ENCODE data around the gene THAP11. TPM values are rescaled to one million over a fixed set of nuclear protein-coding genes. Genes with fewer than 3 reads are reported as not detected.

Gene THAP11
- total and polyA plus RNA-seq, 4 donors: 22.4 to 39.7 (median 33.1) TPM

DNA sequence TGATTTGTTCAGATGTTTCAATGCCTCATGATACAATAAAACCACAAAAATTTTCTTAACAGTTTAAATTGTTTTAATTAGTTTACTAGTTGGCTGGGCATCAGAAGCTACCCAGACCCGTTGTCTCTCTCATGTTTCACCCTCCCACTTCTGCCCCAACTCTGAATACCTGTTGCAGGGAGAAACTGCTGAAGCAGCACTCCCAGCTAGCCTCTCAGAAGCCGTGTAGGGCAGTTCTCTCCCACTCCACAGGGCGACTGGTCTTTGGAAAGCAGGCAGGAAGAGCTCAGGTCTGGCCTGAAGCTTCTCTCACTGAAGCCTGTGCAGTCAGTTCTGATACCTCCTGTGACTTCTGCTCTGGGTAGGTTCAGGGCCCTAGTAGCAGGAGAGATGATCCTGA, 29.1 kb downstream of the THAP11 start:
- H3K9me3 ChIP-seq (ENCODE audit: control insufficient read depth, insufficient read depth, low read length): no peaks in the 10 kb centered on the region
- 100% methylated on average over 1 of the region's 3 CpGs for WGBS (ENCODE audit: insufficient coverage)
- H3K4me1 ChIP-seq (ENCODE audit: control insufficient read depth, insufficient read depth, low read length): peaks cover 22% of the 10 kb centered on the region
- no peak overlapping the region for H3K27ac ChIP-seq (ENCODE audit: low read depth, low read length)
- H3K36me3 ChIP-seq (ENCODE audit: control insufficient read depth, insufficient read depth, low read length): peaks cover 55% of the 10 kb centered on the region
- no peak for DNase-seq (ENCODE audit: low read depth in 4 of 6, low spot score in 6 of 6)
- no peak overlapping the region for H3K4me3 ChIP-seq (ENCODE audit: low read depth, low read length)
- H3K27me3 ChIP-seq (ENCODE audit: control insufficient read depth, insufficient read depth, low read length): no peaks in the 10 kb centered on the region

DNA sequence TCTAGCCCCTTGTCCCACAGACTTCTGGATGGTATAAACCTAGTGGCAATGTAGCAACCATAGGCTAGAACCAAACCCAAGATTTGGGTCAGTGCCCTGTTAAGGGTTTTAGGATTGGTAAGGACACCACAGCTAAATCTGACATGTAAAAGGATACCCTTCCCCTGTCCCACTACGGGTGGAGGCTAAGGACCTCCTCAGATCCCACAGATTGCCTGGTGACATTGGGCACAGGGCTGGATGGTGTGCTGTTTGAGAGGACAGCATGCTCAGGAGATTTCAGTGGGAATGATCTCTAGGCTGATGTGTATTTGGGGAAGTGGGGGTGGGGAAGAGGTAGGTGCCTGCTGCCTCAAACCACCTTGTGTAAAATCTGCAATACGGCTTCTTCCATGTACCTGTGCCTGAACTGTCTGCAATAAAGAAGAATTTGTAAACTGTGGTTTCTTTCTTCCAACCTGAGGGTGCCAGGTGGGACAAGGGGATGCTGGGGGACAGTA, 30.1 kb downstream of the THAP11 start:
- WGBS (ENCODE audit: insufficient coverage): 83% methylated on average over 1 of the region's 2 CpGs
- Histone ChIP-seq H3K27me3 (ENCODE audit: control insufficient read depth, insufficient read depth, low read length) (no peaks in the 10 kb centered on the region), H3K4me1 (ENCODE audit: control insufficient read depth, insufficient read depth, low read length) (peaks cover 22% of the 10 kb centered on the region), H3K27ac (ENCODE audit: low read depth, low read length) (no peak overlapping the region), H3K4me3 (ENCODE audit: low read depth, low read length) (no peak overlapping the region), H3K9me3 (ENCODE audit: control insufficient read depth, insufficient read depth, low read length) (no peaks in the 10 kb centered on the region), H3K36me3 (ENCODE audit: control insufficient read depth, insufficient read depth, low read length) (peaks cover 56% of the 10 kb centered on the region)
- DNase-seq (ENCODE audit: low read depth in 4 of 6, low spot score in 6 of 6): no peak

DNA sequence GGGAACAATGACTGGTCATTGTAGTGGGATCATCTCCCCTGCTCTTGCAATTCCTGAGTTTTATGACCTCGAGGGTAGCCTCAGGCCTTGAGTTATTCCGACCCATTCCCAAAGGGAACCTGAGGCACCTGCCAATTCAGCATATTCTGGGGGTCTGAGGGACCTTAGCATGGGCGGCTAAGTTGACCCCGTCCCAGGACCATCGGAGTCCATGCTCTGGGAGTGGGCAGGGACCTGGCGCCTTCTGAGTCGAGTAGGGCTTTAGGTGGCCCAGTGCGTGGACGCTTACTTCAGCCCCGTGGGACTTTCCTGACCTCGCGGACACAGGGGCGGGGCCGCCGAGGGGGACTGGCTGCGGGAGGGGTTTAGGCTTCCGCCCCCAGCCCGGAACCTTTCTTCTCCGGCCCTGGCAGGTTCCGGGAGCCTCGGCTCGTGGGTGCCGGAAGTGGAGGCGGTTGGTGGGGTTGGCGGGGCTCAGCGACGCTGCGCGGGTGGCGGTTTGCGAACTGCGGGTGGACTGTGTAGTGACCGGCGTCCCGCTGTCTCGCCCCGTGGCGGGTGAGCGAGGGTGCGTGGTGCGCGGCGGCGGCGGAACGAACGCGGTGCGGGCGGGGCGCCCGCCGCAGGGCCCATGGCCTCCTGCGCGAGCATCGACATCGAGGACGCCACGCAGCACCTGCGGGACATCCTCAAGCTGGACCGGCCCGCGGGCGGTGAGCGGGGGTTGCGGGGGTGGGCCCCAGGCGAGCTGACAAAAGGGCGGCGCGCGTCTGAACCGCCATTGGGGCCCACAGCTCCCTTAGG, 30.7 kb downstream of the THAP11 start, which contains the start of gene EDC4:
Gene EDC4 (plus strand): TSS at position 422 of the 804 bp plus-strand sequence. CDS start 210 bp downstream, at position 632.
- Histone ChIP-seq H3K36me3 (ENCODE audit: control insufficient read depth, insufficient read depth, low read length) (peaks cover 56% of the 10 kb centered on the region), H3K27ac (ENCODE audit: low read depth, low read length) (peak within 1 kb of the TSS; percentile 64), H3K27me3 (ENCODE audit: control insufficient read depth, insufficient read depth, low read length) (no peaks in the 10 kb centered on the region), H3K4me3 (ENCODE audit: low read depth, low read length) (peak within 1 kb of the TSS; percentile 78), H3K4me1 (ENCODE audit: control insufficient read depth, insufficient read depth, low read length) (peaks cover 22% of the 10 kb centered on the region), H3K9me3 (ENCODE audit: control insufficient read depth, insufficient read depth, low read length) (no peaks in the 10 kb centered on the region)
- WGBS (ENCODE audit: insufficient coverage): 1% methylated on average over 72 of the region's 72 CpGs
- peak in 5 of 6 donors; percentile 44 to 92 (median 64) for DNase-seq (ENCODE audit: low read depth in 4 of 6, low spot score in 6 of 6)

DNA sequence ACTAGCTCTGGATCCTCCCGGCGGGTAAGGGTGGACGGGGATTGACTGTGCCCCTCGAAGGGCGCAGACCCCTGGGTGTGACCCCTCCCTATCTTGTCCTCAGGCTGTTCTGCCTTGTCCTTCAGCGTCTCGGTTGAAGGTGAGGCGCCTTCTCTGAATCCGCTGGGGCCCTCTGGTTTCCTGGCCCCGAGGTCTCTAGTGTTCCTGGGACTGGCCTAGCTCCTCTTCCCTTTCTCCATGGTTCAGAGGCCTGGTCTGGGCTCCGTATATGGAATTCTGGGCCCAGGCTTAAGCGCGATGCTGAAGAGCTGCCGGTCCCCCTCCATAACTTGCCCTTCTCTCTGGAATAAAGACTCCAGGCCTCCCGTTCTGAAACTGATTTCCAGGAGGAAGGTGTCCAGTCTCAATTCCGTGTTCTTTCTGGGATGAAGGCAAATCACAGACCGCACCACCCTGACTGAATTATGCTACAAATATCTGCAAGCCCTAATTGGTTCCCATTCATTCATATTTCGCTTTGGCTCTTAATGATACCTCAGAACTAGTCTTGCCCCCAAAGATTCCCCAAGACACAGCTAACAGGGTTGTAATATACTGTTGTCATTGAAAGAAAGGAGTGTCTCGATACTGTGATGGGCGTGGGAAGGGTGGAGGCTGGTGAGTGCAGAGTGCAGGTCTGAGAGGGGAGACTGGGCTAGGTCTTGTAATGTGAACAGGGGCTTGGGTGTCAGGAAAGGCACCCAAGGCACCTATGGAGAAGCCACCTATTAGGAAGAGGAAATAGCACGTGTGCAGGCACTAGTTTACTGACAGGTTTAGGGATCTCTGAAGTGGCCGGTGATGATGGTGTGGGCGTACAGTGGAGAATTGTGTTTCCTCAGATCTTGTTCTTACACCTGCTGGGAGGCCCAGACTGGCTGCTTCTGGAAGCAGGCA, 31.6 kb downstream of the THAP11 start:
- Histone ChIP-seq H3K4me1 (ENCODE audit: control insufficient read depth, insufficient read depth, low read length) (peaks cover 22% of the 10 kb centered on the region), H3K27ac (ENCODE audit: low read depth, low read length) (no peak overlapping the region), H3K27me3 (ENCODE audit: control insufficient read depth, insufficient read depth, low read length) (no peaks in the 10 kb centered on the region), H3K36me3 (ENCODE audit: control insufficient read depth, insufficient read depth, low read length) (peaks cover 56% of the 10 kb centered on the region), H3K9me3 (ENCODE audit: control insufficient read depth, insufficient read depth, low read length) (no peaks in the 10 kb centered on the region), H3K4me3 (ENCODE audit: low read depth, low read length) (peak overlapping the region; percentile 78)
- WGBS (ENCODE audit: insufficient coverage): 12% methylated on average over 21 of the region's 23 CpGs
- no peak for DNase-seq (ENCODE audit: low read depth in 4 of 6, low spot score in 6 of 6)

DNA sequence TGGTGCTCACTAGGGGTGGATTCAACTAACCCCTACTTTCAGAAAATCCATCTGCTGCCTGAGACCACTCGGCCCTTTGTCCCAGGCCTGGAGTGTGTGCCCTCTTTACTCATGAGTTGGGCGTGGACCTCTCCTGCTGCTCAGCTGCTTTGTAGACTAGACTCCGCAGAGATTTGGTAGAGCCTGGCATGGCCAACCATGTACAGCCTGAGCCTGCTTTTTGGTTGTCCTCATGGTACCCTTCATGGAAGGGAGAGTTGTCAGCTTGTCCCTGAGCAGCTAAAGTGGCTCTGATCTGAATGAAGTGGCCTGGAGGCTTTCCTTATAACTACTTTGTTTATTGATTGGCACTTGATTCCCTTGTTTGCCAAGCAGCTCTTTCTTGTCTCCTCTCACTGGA, 32.3 kb downstream of the THAP11 start:
- H3K36me3 ChIP-seq (ENCODE audit: control insufficient read depth, insufficient read depth, low read length): peaks cover 57% of the 10 kb centered on the region
- no peaks in the 10 kb centered on the region for H3K9me3 ChIP-seq (ENCODE audit: control insufficient read depth, insufficient read depth, low read length)
- no peaks in the 10 kb centered on the region for H3K27me3 ChIP-seq (ENCODE audit: control insufficient read depth, insufficient read depth, low read length)
- DNase-seq (ENCODE audit: low read depth in 4 of 6, low spot score in 6 of 6): no peak
- peaks cover 22% of the 10 kb centered on the region for H3K4me1 ChIP-seq (ENCODE audit: control insufficient read depth, insufficient read depth, low read length)
- 81% methylated on average over 3 of the region's 3 CpGs for WGBS (ENCODE audit: insufficient coverage)
- H3K27ac ChIP-seq (ENCODE audit: low read depth, low read length): no peak overlapping the region
- H3K4me3 ChIP-seq (ENCODE audit: low read depth, low read length): peak overlapping the region; percentile 78

DNA sequence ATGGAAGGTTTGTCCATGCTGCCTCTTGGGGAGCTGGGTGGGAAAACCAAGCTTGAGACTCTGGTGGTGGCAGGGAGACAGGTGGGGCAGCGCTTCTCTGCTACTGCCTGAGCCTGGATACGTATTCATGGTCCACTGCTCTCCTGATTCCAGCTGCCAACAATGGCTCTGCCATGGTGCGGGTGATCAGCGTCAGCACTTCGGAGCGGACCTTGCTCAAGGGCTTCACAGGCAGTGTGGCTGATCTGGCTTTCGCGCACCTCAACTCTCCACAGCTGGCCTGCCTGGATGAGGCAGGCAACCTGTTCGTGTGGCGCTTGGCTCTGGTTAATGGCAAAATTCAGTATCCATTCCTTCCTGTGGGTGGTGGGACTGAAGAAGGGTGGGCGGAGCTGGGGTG, 34.9 kb downstream of the THAP11 start:
- no peaks in the 10 kb centered on the region for H3K9me3 ChIP-seq (ENCODE audit: control insufficient read depth, insufficient read depth, low read length)
- peaks cover 69% of the 10 kb centered on the region for H3K36me3 ChIP-seq (ENCODE audit: control insufficient read depth, insufficient read depth, low read length)
- DNase-seq (ENCODE audit: low read depth in 4 of 6, low spot score in 6 of 6): no peak
- H3K27me3 ChIP-seq (ENCODE audit: control insufficient read depth, insufficient read depth, low read length): no peaks in the 10 kb centered on the region
- H3K4me1 ChIP-seq (ENCODE audit: control insufficient read depth, insufficient read depth, low read length): peaks cover 22% of the 10 kb centered on the region
- H3K27ac ChIP-seq (ENCODE audit: low read depth, low read length): no peak overlapping the region
- no peak overlapping the region for H3K4me3 ChIP-seq (ENCODE audit: low read depth, low read length)
- WGBS (ENCODE audit: insufficient coverage): 94% methylated on average over 8 of the region's 11 CpGs

DNA sequence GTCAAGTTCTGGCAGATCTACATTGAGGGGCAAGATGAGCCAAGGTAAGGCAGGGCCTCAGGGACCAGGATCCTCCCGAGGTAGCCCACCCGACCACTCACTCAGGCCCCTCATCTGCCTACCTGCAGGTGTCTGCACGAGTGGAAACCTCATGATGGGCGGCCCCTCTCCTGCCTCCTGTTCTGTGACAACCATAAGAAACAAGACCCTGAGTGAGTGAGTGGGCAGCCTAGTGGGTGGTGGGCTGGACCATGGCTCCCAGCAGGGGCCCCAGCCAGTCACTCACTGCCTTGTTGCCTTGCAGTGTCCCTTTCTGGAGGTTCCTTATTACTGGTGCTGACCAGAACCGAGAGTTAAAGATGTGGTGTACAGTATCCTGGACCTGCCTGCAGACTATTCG, 36.1 kb downstream of the THAP11 start:
- DNase-seq (ENCODE audit: low read depth in 4 of 6, low spot score in 6 of 6): no peak
- Histone ChIP-seq H3K36me3 (ENCODE audit: control insufficient read depth, insufficient read depth, low read length) (peaks cover 81% of the 10 kb centered on the region), H3K27me3 (ENCODE audit: control insufficient read depth, insufficient read depth, low read length) (no peaks in the 10 kb centered on the region), H3K4me1 (ENCODE audit: control insufficient read depth, insufficient read depth, low read length) (peaks cover 15% of the 10 kb centered on the region), H3K4me3 (ENCODE audit: low read depth, low read length) (no peak overlapping the region), H3K9me3 (ENCODE audit: control insufficient read depth, insufficient read depth, low read length) (no peaks in the 10 kb centered on the region), H3K27ac (ENCODE audit: low read depth, low read length) (no peak overlapping the region)
- WGBS (ENCODE audit: insufficient coverage): 89% methylated on average over 4 of the region's 6 CpGs

DNA sequence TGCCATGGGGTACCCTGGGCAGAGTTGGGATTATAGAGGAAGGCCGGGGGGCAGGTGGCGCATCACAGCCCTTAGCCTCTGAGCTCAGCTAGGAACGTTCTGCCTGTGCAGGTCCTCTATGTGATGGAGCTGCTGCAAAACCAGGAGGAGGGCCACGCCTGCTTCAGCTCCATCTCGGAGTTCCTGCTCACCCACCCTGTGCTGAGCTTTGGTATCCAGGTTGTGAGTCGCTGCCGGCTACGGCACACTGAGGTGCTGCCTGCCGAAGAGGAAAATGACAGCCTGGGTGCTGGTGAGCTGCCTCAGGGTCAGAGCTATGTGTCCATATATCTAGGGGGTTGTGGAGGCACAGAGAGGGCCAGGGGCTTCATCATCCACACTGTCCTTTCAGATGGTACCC, 36.7 kb downstream of the THAP11 start:
- H3K27ac ChIP-seq (ENCODE audit: low read depth, low read length): no peak overlapping the region
- H3K36me3 ChIP-seq (ENCODE audit: control insufficient read depth, insufficient read depth, low read length): peaks cover 87% of the 10 kb centered on the region
- H3K9me3 ChIP-seq (ENCODE audit: control insufficient read depth, insufficient read depth, low read length): no peaks in the 10 kb centered on the region
- H3K27me3 ChIP-seq (ENCODE audit: control insufficient read depth, insufficient read depth, low read length): no peaks in the 10 kb centered on the region
- 96% methylated on average over 9 of the region's 9 CpGs for WGBS (ENCODE audit: insufficient coverage)
- H3K4me3 ChIP-seq (ENCODE audit: low read depth, low read length): no peak overlapping the region
- peaks cover 15% of the 10 kb centered on the region for H3K4me1 ChIP-seq (ENCODE audit: control insufficient read depth, insufficient read depth, low read length)
- no peak for DNase-seq (ENCODE audit: low read depth in 4 of 6, low spot score in 6 of 6)

DNA sequence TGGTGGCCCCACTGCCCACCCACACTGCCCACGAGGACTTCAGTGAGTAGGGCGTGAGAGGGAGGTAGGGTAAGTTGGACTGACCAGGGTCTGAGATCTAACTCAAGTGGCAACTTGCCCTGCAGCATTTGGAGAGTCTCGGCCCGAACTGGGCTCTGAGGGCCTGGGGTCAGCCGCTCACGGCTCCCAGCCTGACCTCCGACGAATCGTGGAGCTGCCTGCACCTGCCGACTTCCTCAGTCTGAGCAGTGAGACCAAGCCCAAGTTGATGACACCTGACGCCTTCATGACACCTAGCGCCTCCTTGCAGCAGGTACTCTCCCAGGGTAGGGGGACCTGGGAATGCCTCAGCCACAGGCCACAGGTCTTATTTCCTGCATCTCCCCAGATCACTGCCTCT, 37.3 kb downstream of the THAP11 start:
- DNase-seq (ENCODE audit: low read depth in 4 of 6, low spot score in 6 of 6): no peak
- Histone ChIP-seq H3K4me3 (ENCODE audit: low read depth, low read length) (no peak overlapping the region), H3K4me1 (ENCODE audit: control insufficient read depth, insufficient read depth, low read length) (peaks cover 15% of the 10 kb centered on the region), H3K27ac (ENCODE audit: low read depth, low read length) (no peak overlapping the region), H3K27me3 (ENCODE audit: control insufficient read depth, insufficient read depth, low read length) (no peaks in the 10 kb centered on the region), H3K9me3 (ENCODE audit: control insufficient read depth, insufficient read depth, low read length) (no peaks in the 10 kb centered on the region), H3K36me3 (ENCODE audit: control insufficient read depth, insufficient read depth, low read length) (peaks cover 92% of the 10 kb centered on the region)
- WGBS (ENCODE audit: insufficient coverage): 95% methylated on average over 12 of the region's 12 CpGs

Data from spinal cord (tissue), 10 donors.